SK-N-SH treated with all-trans-retinoic acid at 6 μM for 48 hours (cell line): ENCODE measurements around the gene SMIM22.

Experiments
- ARNTL ChIP-seq: fragments of 450-650 bp; formaldehyde crosslinking; IDR thresholded peaks from 2 replicates; pipeline ENCODE4 v1.5.0; 2020; ENCODE audit warnings: low read depth, mild to moderate bottlenecking, moderate library complexity, borderline replicate concordance
- BACH2 ChIP-seq: fragments of 250-450 bp; sonication (Bioruptor Pico); IDR thresholded peaks from 2 replicates; pipeline ENCODE4 v1.9.0; 2021; ENCODE audit warnings: mild to moderate bottlenecking, borderline replicate concordance
- CSDC2 ChIP-seq: fragments of 250-450 bp; sonication (Bioruptor Pico); IDR thresholded peaks from 2 replicates; pipeline ENCODE4 v1.5.0; 2020; ENCODE audit warnings: mild to moderate bottlenecking, moderate library complexity
- ISL1 ChIP-seq: fragments of 250-450 bp; sonication (Bioruptor Pico); IDR thresholded peaks from 2 replicates; pipeline ENCODE4 v2.1.2; 2022; ENCODE audit warnings: mild to moderate bottlenecking, moderate library complexity
- OSR1 ChIP-seq: fragments of 250-450 bp; sonication (Bioruptor Pico); IDR thresholded peaks from 2 replicates; pipeline ENCODE4 v1.8.0; 2022; ENCODE audit warnings: moderate library complexity, mild to moderate bottlenecking, inconsistent platforms
- PPARA ChIP-seq: fragments of 250-450 bp; sonication (Bioruptor Pico); IDR thresholded peaks from 2 replicates; pipeline ENCODE4 v1.5.0; 2020; ENCODE audit warnings: mild to moderate bottlenecking, borderline replicate concordance
- RARB ChIP-seq: fragments of 250-450 bp; sonication (Bioruptor Pico); IDR thresholded peaks from 2 replicates; pipeline ENCODE4 v1.8.0; 2021; ENCODE audit warnings: mild to moderate bottlenecking, moderate library complexity
- SNAI2 ChIP-seq: fragments of 250-450 bp; sonication (Bioruptor Pico); IDR thresholded peaks from 2 replicates; pipeline ENCODE4 v1.5.0; 2020; ENCODE audit warnings: mild to moderate bottlenecking, moderate library complexity
- TOX ChIP-seq: fragments of 250-450 bp; sonication (Bioruptor Pico); IDR thresholded peaks from 2 replicates; pipeline ENCODE4 v1.8.0; 2021; ENCODE audit warnings: mild to moderate bottlenecking, moderate library complexity, borderline replicate concordance
- ZFP3 ChIP-seq: fragments of 250-450 bp; sonication (Bioruptor Pico); IDR thresholded peaks from 2 replicates; pipeline ENCODE4 v1.5.0; 2020; ENCODE audit warnings: mild to moderate bottlenecking, moderate library complexity
- ZFP30 ChIP-seq: fragments of 450-650 bp; formaldehyde crosslinking; IDR thresholded peaks from 2 replicates; pipeline ENCODE4 v1.5.0; 2022; ENCODE audit warnings: mild to moderate bottlenecking, moderate library complexity
- ZNF70 ChIP-seq: fragments of 450-650 bp; formaldehyde crosslinking; IDR thresholded peaks from 2 replicates; pipeline ENCODE4 v1.5.0; 2020; ENCODE audit warnings: mild to moderate bottlenecking, moderate library complexity
- TF ChIP-seq, protein P1 (sequence below): fragments of 250-450 bp; sonication (Bioruptor Pico); IDR thresholded peaks from 2 replicates; pipeline ENCODE4 v1.5.1; 2020; ENCODE audit warnings: low read depth, mild to moderate bottlenecking, moderate library complexity
- TF ChIP-seq, protein P2 (sequence below): fragments of 250-450 bp; sonication (Bioruptor Pico); IDR thresholded peaks from 2 replicates; pipeline ENCODE4 v1.8.0; 2020; ENCODE audit warnings: mild to moderate bottlenecking, moderate library complexity, borderline replicate concordance

DNA sequence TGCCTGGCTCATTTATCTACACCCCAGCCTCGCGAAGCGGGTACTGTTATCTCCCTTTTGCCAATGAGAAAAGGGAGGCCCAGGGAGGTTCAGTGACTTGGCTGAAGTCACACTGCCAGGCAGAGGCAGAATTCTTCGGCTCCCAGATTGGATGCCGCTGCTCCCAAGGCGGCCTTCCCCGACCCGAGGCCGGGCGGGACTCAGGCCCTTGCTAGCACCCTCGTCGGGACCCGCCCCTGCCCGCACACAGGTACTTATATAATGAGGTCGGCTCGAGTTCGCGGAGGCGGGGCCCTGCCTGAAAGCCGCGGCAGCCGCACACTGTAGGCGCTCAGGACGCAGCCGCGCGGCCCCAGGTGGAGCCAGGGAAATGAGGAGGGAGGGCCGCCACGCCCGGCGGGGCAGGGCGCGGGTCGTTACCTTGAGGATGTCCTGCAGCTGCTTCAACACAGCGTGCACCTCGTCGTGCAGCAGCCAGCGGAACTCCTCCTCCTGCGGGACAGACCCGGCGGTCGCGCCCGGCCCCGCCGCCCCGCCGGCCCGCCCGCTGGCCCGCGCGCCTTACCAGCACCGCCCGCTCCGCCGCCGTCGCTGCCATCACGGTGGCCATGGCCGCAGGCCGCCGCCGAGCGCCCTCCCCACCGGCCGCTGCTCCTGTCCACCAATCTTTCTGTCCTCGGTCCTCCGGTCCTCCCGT, 6.9 kb downstream of the SMIM22 start, which contains the start of gene ROGDI:
- TF ChIP-seq TOX (CRISPR knock-in tag) (no peak), OSR1 (CRISPR knock-in tag) (no peak), PPARA (CRISPR knock-in tag) (no peak), ZFP3 (CRISPR knock-in tag) (no peak), ARNTL (CRISPR knock-in tag) (no peak), RARB (CRISPR knock-in tag) (no peak), CSDC2 (CRISPR knock-in tag) (no peak), ZNF70 (CRISPR knock-in tag) (no peak), SNAI2 (CRISPR knock-in tag) (no peak), BACH2 (CRISPR knock-in tag) (no peak), ZFP30 (CRISPR knock-in tag) (no peak), ISL1 (CRISPR knock-in tag) (no peak)
- TF ChIP-seq, protein P1, sequence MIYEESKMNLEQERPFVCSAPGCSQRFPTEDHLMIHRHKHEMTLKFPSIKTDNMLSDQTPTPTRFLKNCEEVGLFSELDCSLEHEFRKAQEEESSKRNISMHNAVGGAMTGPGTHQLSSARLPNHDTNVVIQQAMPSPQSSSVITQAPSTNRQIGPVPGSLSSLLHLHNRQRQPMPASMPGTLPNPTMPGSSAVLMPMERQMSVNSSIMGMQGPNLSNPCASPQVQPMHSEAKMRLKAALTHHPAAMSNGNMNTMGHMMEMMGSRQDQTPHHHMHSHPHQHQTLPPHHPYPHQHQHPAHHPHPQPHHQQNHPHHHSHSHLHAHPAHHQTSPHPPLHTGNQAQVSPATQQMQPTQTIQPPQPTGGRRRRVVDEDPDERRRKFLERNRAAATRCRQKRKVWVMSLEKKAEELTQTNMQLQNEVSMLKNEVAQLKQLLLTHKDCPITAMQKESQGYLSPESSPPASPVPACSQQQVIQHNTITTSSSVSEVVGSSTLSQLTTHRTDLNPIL, result no peak
- TF ChIP-seq, protein P2, sequence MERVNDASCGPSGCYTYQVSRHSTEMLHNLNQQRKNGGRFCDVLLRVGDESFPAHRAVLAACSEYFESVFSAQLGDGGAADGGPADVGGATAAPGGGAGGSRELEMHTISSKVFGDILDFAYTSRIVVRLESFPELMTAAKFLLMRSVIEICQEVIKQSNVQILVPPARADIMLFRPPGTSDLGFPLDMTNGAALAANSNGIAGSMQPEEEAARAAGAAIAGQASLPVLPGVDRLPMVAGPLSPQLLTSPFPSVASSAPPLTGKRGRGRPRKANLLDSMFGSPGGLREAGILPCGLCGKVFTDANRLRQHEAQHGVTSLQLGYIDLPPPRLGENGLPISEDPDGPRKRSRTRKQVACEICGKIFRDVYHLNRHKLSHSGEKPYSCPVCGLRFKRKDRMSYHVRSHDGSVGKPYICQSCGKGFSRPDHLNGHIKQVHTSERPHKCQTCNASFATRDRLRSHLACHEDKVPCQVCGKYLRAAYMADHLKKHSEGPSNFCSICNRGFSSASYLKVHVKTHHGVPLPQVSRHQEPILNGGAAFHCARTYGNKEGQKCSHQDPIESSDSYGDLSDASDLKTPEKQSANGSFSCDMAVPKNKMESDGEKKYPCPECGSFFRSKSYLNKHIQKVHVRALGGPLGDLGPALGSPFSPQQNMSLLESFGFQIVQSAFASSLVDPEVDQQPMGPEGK (CRISPR knock-in tag), result no peak
